Esophagus squamous epithelium (tissue), 5 donors: ENCODE results near the gene KRT35. TPM values are rescaled to one million over a fixed set of nuclear protein-coding genes. Genes with fewer than 3 reads are reported as not detected.

ENCODE experiments used
- DNase-seq: peaks from one replicate; lab custom pipeline; 2025; lab: John Stamatoyannopoulos, UW
- H3K27ac ChIP-seq, 4 donors: fragments of 200-600 bp; sonication (generic); one replicate each; pipeline ENCODE4 v1.5.1; 2016 to 2019; ENCODE audit warnings: mild to moderate bottlenecking in 1 of 4
- H3K27me3 ChIP-seq, 4 donors: fragments of 200-600 bp; sonication (generic); 1 replicate in 3 of 4; 2 replicates in 1 of 4; pipeline versions ENCODE4 v1.5.1 to v1.6.0; 2017 to 2021; ENCODE audit warnings: antibody characterized with exemption in 1 of 4
- H3K36me3 ChIP-seq, 3 donors: fragments of 200-600 bp; sonication (generic); one replicate each; pipeline ENCODE4 v1.5.1; 2016 to 2019
- H3K4me1 ChIP-seq, 3 donors: fragments of 200-600 bp; sonication (generic); one replicate each; pipeline ENCODE4 v1.5.1; 2017 to 2019
- H3K4me3 ChIP-seq, 4 donors: fragments of 200-600 bp; sonication (generic); 1 replicate in 3 of 4; 2 replicates in 1 of 4; pipeline ENCODE4 v1.5.1; 2016 to 2019; ENCODE audit warnings: mild to moderate bottlenecking in 2 of 4, moderate library complexity in 1 of 4
- H3K9me3 ChIP-seq, 3 donors: fragments of 200-600 bp; sonication (generic); one replicate each; pipeline ENCODE4 v1.5.1; 2016 to 2019
- CTCF ChIP-seq, 6 experiments: fragments of 450-650 bp in 4 of 6; fragments of 200-600 bp in 2 of 6; sonication (generic) in 2 of 6; IDR thresholded peaks; one replicate each; pipeline ENCODE4 v1.5.1; 2016 to 2019; ENCODE audit warnings: antibody characterized with exemption in 6 of 6, mild to moderate bottlenecking in 4 of 6, moderate library complexity in 4 of 6
- POLR2A ChIP-seq, 4 donors: fragments of 450-650 bp; IDR thresholded peaks; one replicate each; pipeline ENCODE4 v1.6.1; 2017; ENCODE audit warnings: antibody characterized with exemption in 4 of 4, mild to moderate bottlenecking in 4 of 4, moderate library complexity in 3 of 4
- WGBS, 2 donors: methylation state at CpG; one replicate each; pipeline ENCODE4 v1.1.5; 2018; 5-methylcytosine and 5-hydroxymethylcytosine counted together
- intact Hi-C: fragments of 100-400 bp; cut with DNase I; formaldehyde crosslinking; loops from one replicate; pipeline ENCODE4 v1.15.0; 2022
- total RNA-seq, 4 donors: library from RNA; depleted of rRNA; stranded (reverse); fragments of >200 nt; gene quantifications; one replicate each; pipeline ENCODE4 v1.1.0, GENCODE V29; 2016
- donor health status: DM: yes; HTN: yes; CAD: no.

The KRT35 gene
- total RNA-seq, 4 donors from 2014 or later = not detected

GRCh38 chr17:41503202-41503601 lies 22.3 kb upstream of the KRT35 start:
- 58 to 60% methylated on average over 3 to 8 of the region's 9 CpGs for WGBS, 2 donors
- peak overlapping the region; percentile 39 to 92 (median 88) for H3K27ac ChIP-seq
- TF ChIP-seq CTCF (IDR thresholded peaks at IDR 0.05) (no peak), POLR2A (IDR thresholded peaks at IDR 0.05) (no peak)

GRCh38 chr17:41500131-41500911 lies 19.4 kb upstream of the KRT35 start:
- H3K4me3 ChIP-seq = peak overlapping the region in 2 of 4 donors; percentile 52 to 54
- peaks cover 0 to 42% (median 0%) of the 10 kb centered on the region in 3 donors for H3K36me3 ChIP-seq
- no peaks in the 10 kb centered on the region for H3K9me3 ChIP-seq
- intact Hi-C loops = no loop called here
- peak overlapping the region in 3 of 4 donors; percentile 77 to 92 (median 87) for H3K27ac ChIP-seq
- WGBS, 2 donors = 35 to 63% methylated on average over 12 to 14 of the region's 15 CpGs
- H3K4me1 ChIP-seq = peaks cover 4 to 94% (median 21%) of the 10 kb centered on the region in 3 donors
- DNase-seq = no peak
- H3K27me3 ChIP-seq = peaks cover 0 to 7% (median 0%) of the 10 kb centered on the region in 4 donors
- TF ChIP-seq CTCF (IDR thresholded peaks at IDR 0.05) (no peak), POLR2A (IDR thresholded peaks at IDR 0.05) (peak in 1 of 4 donors; percentile 16)

More at GRCh38 chr17:41503202-41503601, 22.3 kb upstream of the KRT35 start:
- DNase-seq = no peak
- Histone ChIP-seq H3K4me3 (peak overlapping the region; percentile 45 to 56 (median 53)), H3K9me3 (no peaks in the 10 kb centered on the region), H3K27me3 (peaks cover 0 to 7% (median 0%) of the 10 kb centered on the region in 4 donors), H3K36me3 (peaks cover 0 to 42% (median 0%) of the 10 kb centered on the region in 3 donors), H3K4me1 (peaks cover 6 to 94% (median 32%) of the 10 kb centered on the region in 3 donors)
- intact Hi-C loops = no loop called here

GRCh38 chr17:41499714-41500113 lies 18.8 kb upstream of the KRT35 start:
- H3K4me1 ChIP-seq = peaks cover 4 to 94% (median 25%) of the 10 kb centered on the region in 3 donors
- intact Hi-C loops = no loop called here
- H3K27me3 ChIP-seq = peaks cover 0 to 7% (median 0%) of the 10 kb centered on the region in 4 donors
- no peaks in the 10 kb centered on the region for H3K9me3 ChIP-seq
- H3K27ac ChIP-seq = peak overlapping the region; percentile 11 to 92 (median 82)
- TF ChIP-seq CTCF (IDR thresholded peaks at IDR 0.05) = peak in 2 of 6 experiments; percentile 11 to 18
- TF ChIP-seq POLR2A (IDR thresholded peaks at IDR 0.05) = peak in 1 of 4 donors; percentile 40
- DNase-seq = no peak
- peak overlapping the region in 1 of 4 donors; percentile 54 for H3K4me3 ChIP-seq
- H3K36me3 ChIP-seq = peaks cover 0 to 36% (median 0%) of the 10 kb centered on the region in 3 donors
- WGBS, 2 donors = 48 to 75% methylated on average over 5 of the region's 5 CpGs

- TF ChIP-seq POLR2A (IDR thresholded peaks at IDR 0.05) = peak in 1 of 4 donors; percentile 17
- no peak for TF ChIP-seq CTCF (IDR thresholded peaks at IDR 0.05)
- Histone ChIP-seq H3K4me1 (peaks cover 4 to 94% (median 28%) of the 10 kb centered on the region in 3 donors), H3K27me3 (peaks cover 0 to 7% (median 0%) of the 10 kb centered on the region in 4 donors), H3K27ac (peak overlapping the region; percentile 65 to 92 (median 82)), H3K9me3 (no peaks in the 10 kb centered on the region), H3K4me3 (peak overlapping the region in 2 of 4 donors; percentile 2 to 24), H3K36me3 (peaks cover 0 to 23% (median 0%) of the 10 kb centered on the region in 3 donors)
- intact Hi-C loops = no loop called here
- 32 to 39% methylated on average over 6 of the region's 6 CpGs for WGBS, 2 donors
- no peak for DNase-seq
These were observed 17.3 kb upstream of the KRT35 start for GRCh38 chr17:41498276-41498675.
